Progenitor cell of endocrine pancreas (in vitro differentiated cells): ENCODE results near the gene CTDSPL. TPM values are rescaled to one million over a fixed set of nuclear protein-coding genes. Genes with fewer than 3 reads are reported as not detected.

Source experiments
- DNase-seq: peaks from one replicate; pipeline ENCODE4 v3.0.0; 2021; ENCODE audit warnings: low spot score; ENCODE audit not compliant: unreplicated experiment
- H3K27ac Mint-ChIP-seq: 2 replicates; pipeline ENCODE4 v1.8.0; 2021; ENCODE audit warnings: mild to moderate bottlenecking, moderate library complexity, mixed read lengths
- H3K27me3 Mint-ChIP-seq: 2 replicates; pipeline ENCODE4 v1.8.0; 2021; ENCODE audit warnings: mixed read lengths
- H3K36me3 Mint-ChIP-seq: 2 replicates; pipeline ENCODE4 v1.8.0; 2022; ENCODE audit warnings: mixed read lengths; ENCODE audit not compliant: insufficient read depth
- H3K4me1 Mint-ChIP-seq: 2 replicates; pipeline ENCODE4 v1.8.0; 2021; ENCODE audit warnings: low read depth, mixed read lengths
- H3K4me3 Mint-ChIP-seq: 2 replicates; pipeline ENCODE4 v1.8.0; 2021; ENCODE audit warnings: low read depth, mild to moderate bottlenecking, moderate library complexity, mixed read lengths
- H3K9me3 Mint-ChIP-seq: 2 replicates; pipeline ENCODE4 v1.8.0; 2021; ENCODE audit warnings: low read depth, mixed read lengths
- CTCF ChIP-seq: fragments of 200-600 bp; sonication (generic); IDR thresholded peaks from one replicate; pipeline ENCODE4 v1.5.0; 2021; ENCODE audit warnings: antibody characterized with exemption, mild to moderate bottlenecking; ENCODE audit not compliant: unreplicated experiment
- total RNA-seq: library from RNA; stranded (reverse); gene quantifications from 2 replicates; pipeline ENCODE4 v1.2.1, GENCODE V29; 2021

The CTDSPL gene
- total RNA-seq, 1 donor from 2014 or later: 53.3 TPM

- Mint-ChIP-seq H3K27me3 (no peaks in the 10 kb centered on the region), H3K36me3 (peaks cover 3% of the 10 kb centered on the region), H3K4me1 (peaks cover 20% of the 10 kb centered on the region), H3K9me3 (no peaks in the 10 kb centered on the region), H3K27ac (no peak overlapping the region), H3K4me3 (no peak overlapping the region)
- TF ChIP-seq CTCF: no peak
- no peak for DNase-seq
Measured at GRCh38 chr3:38006445-38006995, 144.8 kb downstream of the CTDSPL start.

- Mint-ChIP-seq H3K27ac (no peak overlapping the region), H3K9me3 (no peaks in the 10 kb centered on the region), H3K36me3 (peaks cover 3% of the 10 kb centered on the region), H3K4me1 (peaks cover 23% of the 10 kb centered on the region), H3K27me3 (no peaks in the 10 kb centered on the region), H3K4me3 (no peak overlapping the region)
- TF ChIP-seq CTCF: no peak
- DNase-seq: no peak
Measured at GRCh38 chr3:38007754-38008090, 146.0 kb downstream of the CTDSPL start.

GRCh38 chr3:38008191-38008701, 146.6 kb downstream of the CTDSPL start:
- TF ChIP-seq CTCF: no peak
- no peak for DNase-seq
- Mint-ChIP-seq H3K4me1 (peaks cover 23% of the 10 kb centered on the region), H3K27ac (peak overlapping the region; percentile 29), H3K27me3 (no peaks in the 10 kb centered on the region), H3K4me3 (no peak overlapping the region), H3K9me3 (no peaks in the 10 kb centered on the region), H3K36me3 (peaks cover 3% of the 10 kb centered on the region)

- DNase-seq: no peak
Measured at GRCh38 chr3:38008971-38009580, 147.4 kb downstream of the CTDSPL start.

More at GRCh38 chr3:38008971-38009580, 147.4 kb downstream of the CTDSPL start:
- Mint-ChIP-seq H3K27me3 (no peaks in the 10 kb centered on the region), H3K4me1 (peaks cover 19% of the 10 kb centered on the region), H3K27ac (no peak overlapping the region), H3K36me3 (peaks cover 5% of the 10 kb centered on the region), H3K4me3 (no peak overlapping the region), H3K9me3 (no peaks in the 10 kb centered on the region)
- TF ChIP-seq CTCF: no peak
